ENCODE data around the gene SLC38A1.

SLC38A1 gene

DNA sequence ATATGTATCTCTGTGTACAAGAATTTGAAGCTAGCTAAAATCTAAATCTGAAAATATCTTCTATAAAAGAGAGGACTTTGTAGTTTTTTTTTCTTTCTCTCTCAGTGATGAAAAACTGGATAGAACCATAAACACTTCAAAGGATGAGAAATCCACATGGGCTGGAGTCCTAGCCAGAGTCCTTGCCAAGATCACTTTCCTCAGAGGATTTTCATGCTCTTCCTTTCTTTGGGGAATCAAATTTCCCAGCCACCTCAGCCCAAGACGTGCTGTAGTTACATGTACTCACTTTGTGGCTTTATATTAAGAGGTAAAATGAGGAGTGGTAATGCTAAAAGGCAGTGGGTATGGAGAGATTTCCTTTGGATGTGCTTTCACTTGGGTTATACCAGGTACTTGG lies 110.3 kb downstream of the SLC38A1 start:
- no peak overlapping the region for H3K4me3 ChIP-seq
- no peak for DNase-seq (ENCODE audit: low spot score)
- TF ChIP-seq, protein P1, sequence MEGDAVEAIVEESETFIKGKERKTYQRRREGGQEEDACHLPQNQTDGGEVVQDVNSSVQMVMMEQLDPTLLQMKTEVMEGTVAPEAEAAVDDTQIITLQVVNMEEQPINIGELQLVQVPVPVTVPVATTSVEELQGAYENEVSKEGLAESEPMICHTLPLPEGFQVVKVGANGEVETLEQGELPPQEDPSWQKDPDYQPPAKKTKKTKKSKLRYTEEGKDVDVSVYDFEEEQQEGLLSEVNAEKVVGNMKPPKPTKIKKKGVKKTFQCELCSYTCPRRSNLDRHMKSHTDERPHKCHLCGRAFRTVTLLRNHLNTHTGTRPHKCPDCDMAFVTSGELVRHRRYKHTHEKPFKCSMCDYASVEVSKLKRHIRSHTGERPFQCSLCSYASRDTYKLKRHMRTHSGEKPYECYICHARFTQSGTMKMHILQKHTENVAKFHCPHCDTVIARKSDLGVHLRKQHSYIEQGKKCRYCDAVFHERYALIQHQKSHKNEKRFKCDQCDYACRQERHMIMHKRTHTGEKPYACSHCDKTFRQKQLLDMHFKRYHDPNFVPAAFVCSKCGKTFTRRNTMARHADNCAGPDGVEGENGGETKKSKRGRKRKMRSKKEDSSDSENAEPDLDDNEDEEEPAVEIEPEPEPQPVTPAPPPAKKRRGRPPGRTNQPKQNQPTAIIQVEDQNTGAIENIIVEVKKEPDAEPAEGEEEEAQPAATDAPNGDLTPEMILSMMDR (IDR thresholded peaks at IDR 0.05): no peak
- H3K27ac ChIP-seq: no peak overlapping the region

DNA sequence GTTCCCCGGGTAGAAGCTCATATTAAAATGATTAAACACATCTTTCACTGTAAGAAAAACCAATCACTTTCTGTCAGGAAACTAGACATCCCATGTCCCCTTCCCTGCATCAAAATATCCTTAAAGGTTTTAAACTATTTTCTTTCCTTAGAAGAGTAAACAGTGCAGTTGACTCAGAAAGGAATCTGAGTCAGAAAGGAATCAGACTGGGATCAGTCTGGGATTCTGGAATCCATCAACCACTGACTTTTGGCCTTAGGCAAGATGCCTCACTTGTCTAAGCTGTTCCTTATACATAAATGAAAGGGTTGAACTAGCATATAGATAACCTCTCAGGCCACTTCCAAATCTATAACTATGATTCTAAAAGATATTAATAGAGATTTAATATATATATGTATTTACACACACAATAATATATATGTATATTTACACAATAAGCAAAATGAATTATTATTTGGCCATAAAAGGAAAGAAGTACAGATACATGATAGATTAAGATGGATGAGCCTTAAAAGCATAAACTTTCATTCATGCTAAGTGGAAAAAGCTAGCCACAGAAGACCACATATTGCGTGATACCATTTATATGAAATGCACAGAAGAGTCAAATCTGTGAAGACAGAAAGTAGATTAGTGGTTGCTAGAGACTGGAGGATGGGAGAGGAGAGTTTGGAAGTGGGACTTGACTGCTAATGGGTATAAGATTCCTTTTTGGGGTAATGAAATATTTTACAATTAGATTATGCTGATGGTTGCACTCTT lies 114.4 kb downstream of the SLC38A1 start:
- Histone ChIP-seq H3K27ac (no peak overlapping the region), H3K4me3 (no peak overlapping the region)
- DNase-seq (ENCODE audit: low spot score): no peak
- TF ChIP-seq, protein P1 (IDR thresholded peaks at IDR 0.05): no peak

DNA sequence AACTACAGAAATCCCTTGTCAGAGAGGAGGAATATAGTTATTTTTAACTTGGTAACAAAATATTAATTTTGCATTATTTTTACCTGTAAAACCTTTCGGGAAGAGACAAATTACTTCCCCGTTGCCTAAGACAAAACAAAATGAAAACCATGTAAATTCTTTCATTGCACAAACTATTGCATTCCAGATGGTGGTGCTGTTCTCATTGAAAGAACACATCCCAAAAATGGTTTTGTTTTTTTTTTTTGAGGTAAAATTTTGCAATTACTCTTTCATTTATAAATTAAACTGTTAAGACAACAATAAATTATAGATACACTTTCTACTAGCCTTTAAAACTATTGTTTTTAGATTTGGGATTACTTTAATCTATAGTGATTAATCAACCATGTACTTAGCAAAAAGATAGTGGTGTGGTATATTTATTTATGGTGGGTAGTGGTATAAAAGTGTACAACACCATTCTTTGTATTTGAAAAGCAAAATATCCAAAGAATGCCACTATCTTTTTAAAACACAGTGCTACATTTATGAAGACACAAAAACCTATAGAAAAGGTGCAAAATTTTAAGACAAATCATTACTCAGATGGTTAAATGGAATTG lies 115.5 kb downstream of the SLC38A1 start:
- DNase-seq (ENCODE audit: low spot score): no peak
- TF ChIP-seq, protein P1 (IDR thresholded peaks at IDR 0.05): peak; percentile 30
- no peak overlapping the region for H3K4me3 ChIP-seq
- H3K27ac ChIP-seq: no peak overlapping the region

DNA sequence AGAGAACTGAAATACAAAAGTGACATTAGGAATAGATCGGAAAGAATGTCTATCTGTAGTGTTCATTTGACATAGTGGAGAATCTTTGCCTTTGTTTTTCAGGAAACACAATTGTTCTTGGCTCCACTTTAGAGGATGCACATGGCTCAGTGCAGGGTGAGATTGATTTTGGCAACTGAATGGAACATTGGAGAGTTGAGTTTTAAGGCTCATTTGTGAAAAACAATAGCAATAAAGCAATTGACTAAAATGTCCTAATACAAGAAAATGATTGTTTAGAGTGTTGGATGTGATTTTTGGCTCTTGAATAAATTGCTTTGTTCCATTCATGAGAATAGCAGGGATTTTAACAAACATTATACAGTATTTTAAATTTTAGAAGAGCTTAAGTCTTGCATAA lies 116.4 kb downstream of the SLC38A1 start:
- TF ChIP-seq, protein P1 (IDR thresholded peaks at IDR 0.05): no peak
- Histone ChIP-seq H3K27ac (no peak overlapping the region), H3K4me3 (no peak overlapping the region)
- no peak for DNase-seq (ENCODE audit: low spot score)

DNA sequence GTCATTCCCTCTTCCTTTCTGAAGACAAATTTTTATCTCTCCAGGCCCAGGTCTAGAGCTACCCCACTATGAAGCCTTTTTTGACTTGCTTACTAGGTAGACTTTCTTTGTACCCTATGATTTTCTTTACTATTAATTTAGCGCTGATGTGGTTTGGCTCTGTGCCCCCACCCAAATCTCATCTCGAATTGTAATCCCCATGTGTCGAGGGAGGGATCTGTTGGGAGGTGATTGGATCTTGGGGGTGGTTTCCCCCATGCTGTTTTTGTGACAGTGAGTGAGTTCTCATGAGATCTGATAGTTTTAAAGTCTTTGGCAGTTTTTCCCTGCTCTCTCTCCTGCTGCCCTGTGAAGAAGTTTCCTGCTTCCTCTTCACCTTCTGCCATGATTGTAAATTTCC lies 118.1 kb downstream of the SLC38A1 start:
- TF ChIP-seq, protein P1 (IDR thresholded peaks at IDR 0.05): no peak
- H3K4me3 ChIP-seq: no peak overlapping the region
- DNase-seq (ENCODE audit: low spot score): no peak
- H3K27ac ChIP-seq: no peak overlapping the region

DNA sequence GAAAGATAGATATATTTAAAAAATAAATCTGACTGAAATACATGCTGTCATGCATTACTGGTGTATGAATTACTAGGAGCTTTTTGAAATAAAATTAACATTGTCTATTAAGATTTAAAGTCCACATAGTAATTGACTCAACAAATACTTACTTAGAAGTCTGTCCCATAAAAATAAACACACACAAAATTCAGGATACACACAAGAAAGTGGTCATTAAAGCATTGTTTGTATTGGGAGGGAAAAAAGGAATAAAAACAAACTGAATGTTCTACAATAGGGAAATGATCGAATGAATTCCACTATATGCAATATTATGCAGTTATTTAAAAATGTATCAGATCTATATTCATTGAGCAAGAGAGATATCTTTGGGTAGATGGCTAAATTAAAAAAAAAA lies 118.9 kb downstream of the SLC38A1 start:
- Histone ChIP-seq H3K4me3 (no peak overlapping the region), H3K27ac (no peak overlapping the region)
- no peak for DNase-seq (ENCODE audit: low spot score)
- TF ChIP-seq, protein P1 (IDR thresholded peaks at IDR 0.05): no peak

DNA sequence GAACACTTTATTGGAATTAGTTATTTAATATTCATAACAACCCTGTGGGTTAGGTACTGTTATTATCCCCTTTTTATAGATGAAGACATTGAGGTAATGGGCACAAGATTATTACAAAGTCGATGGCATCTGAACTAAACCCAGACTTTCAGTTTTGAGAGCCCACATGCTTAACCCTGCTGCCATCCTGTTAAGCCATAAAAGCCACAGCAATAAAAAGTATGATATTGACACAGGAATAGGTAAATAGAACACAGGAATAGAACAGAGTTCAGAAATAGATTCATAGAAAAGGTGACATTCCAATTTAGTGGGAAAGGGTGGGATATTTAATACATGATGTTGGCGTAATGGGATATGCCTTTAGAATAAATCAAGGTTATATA lies 119.8 kb downstream of the SLC38A1 start:
- TF ChIP-seq, protein P1 (IDR thresholded peaks at IDR 0.05): no peak
- DNase-seq (ENCODE audit: low spot score): no peak

More for the DNA sequence above, 119.8 kb downstream of the SLC38A1 start:
- Histone ChIP-seq H3K27ac (no peak overlapping the region), H3K4me3 (no peak overlapping the region)

Measured in coronary artery (tissue), 2 donors.